SK-N-SH treated with all-trans-retinoic acid at 6 μM for 48 hours (cell line): ENCODE measurements around the gene PIK3CB.

ENCODE experiments used
- ATAC-seq: fragments of 200-7000 bp; cut with Tn5 transposase; 3 replicates; pipeline ENCODE4 v1.9.1; 2020; ENCODE audit warnings: mild to moderate bottlenecking, moderate library complexity
- ARNTL ChIP-seq: fragments of 450-650 bp; formaldehyde crosslinking; IDR thresholded peaks from 2 replicates; pipeline ENCODE4 v1.5.0; 2020; ENCODE audit warnings: low read depth, mild to moderate bottlenecking, moderate library complexity, borderline replicate concordance
- BACH2 ChIP-seq: fragments of 250-450 bp; sonication (Bioruptor Pico); IDR thresholded peaks from 2 replicates; pipeline ENCODE4 v1.9.0; 2021; ENCODE audit warnings: mild to moderate bottlenecking, borderline replicate concordance
- CREB5 ChIP-seq: fragments of 250-450 bp; sonication (Bioruptor Pico); IDR thresholded peaks from 2 replicates; pipeline ENCODE4 v1.5.1; 2020; ENCODE audit warnings: low read depth, mild to moderate bottlenecking, moderate library complexity
- CSDC2 ChIP-seq: fragments of 250-450 bp; sonication (Bioruptor Pico); IDR thresholded peaks from 2 replicates; pipeline ENCODE4 v1.5.0; 2020; ENCODE audit warnings: mild to moderate bottlenecking, moderate library complexity
- ESRRG ChIP-seq: fragments of 250-450 bp; sonication (Bioruptor Pico); IDR thresholded peaks from 2 replicates; pipeline ENCODE4 v1.6.1; 2021; ENCODE audit warnings: mild to moderate bottlenecking
- GLIS3 ChIP-seq: fragments of 250-450 bp; sonication (Bioruptor Pico); IDR thresholded peaks from 2 replicates; pipeline ENCODE4 v1.5.0; 2020; ENCODE audit warnings: mild to moderate bottlenecking, moderate library complexity
- ISL1 ChIP-seq: fragments of 250-450 bp; sonication (Bioruptor Pico); IDR thresholded peaks from 2 replicates; pipeline ENCODE4 v2.1.2; 2022; ENCODE audit warnings: mild to moderate bottlenecking, moderate library complexity
- OSR1 ChIP-seq: fragments of 250-450 bp; sonication (Bioruptor Pico); IDR thresholded peaks from 2 replicates; pipeline ENCODE4 v1.8.0; 2022; ENCODE audit warnings: moderate library complexity, mild to moderate bottlenecking, inconsistent platforms
- PATZ1 ChIP-seq: fragments of 250-450 bp; sonication (Bioruptor Pico); IDR thresholded peaks from 2 replicates; pipeline ENCODE4 v1.8.0; 2020; ENCODE audit warnings: mild to moderate bottlenecking, moderate library complexity, borderline replicate concordance
- POU6F1 ChIP-seq: fragments of 250-450 bp; sonication (Bioruptor Pico); IDR thresholded peaks from 2 replicates; pipeline ENCODE4 v1.8.0; 2021; ENCODE audit warnings: low read depth, mild to moderate bottlenecking, moderate library complexity, borderline replicate concordance
- PPARA ChIP-seq: fragments of 250-450 bp; sonication (Bioruptor Pico); IDR thresholded peaks from 2 replicates; pipeline ENCODE4 v1.5.0; 2020; ENCODE audit warnings: mild to moderate bottlenecking, borderline replicate concordance
- RARB ChIP-seq: fragments of 250-450 bp; sonication (Bioruptor Pico); IDR thresholded peaks from 2 replicates; pipeline ENCODE4 v1.8.0; 2021; ENCODE audit warnings: mild to moderate bottlenecking, moderate library complexity
- TCF4 ChIP-seq: fragments of 250-450 bp; sonication (Bioruptor Pico); IDR thresholded peaks from 2 replicates; pipeline ENCODE4 v1.8.0; 2021; ENCODE audit warnings: mild to moderate bottlenecking, moderate library complexity, borderline replicate concordance
- TSHZ2 ChIP-seq: fragments of 250-450 bp; sonication (Bioruptor Pico); IDR thresholded peaks from 2 replicates; pipeline ENCODE4 v1.5.0; 2020; ENCODE audit warnings: mild to moderate bottlenecking, moderate library complexity
- ZC3H10 ChIP-seq: fragments of 250-450 bp; sonication (Bioruptor Pico); IDR thresholded peaks from 2 replicates; pipeline ENCODE4 v1.5.1; 2021; ENCODE audit warnings: mild to moderate bottlenecking, moderate library complexity
- ZFP3 ChIP-seq: fragments of 250-450 bp; sonication (Bioruptor Pico); IDR thresholded peaks from 2 replicates; pipeline ENCODE4 v1.5.0; 2020; ENCODE audit warnings: mild to moderate bottlenecking, moderate library complexity
- ZFP30 ChIP-seq: fragments of 450-650 bp; formaldehyde crosslinking; IDR thresholded peaks from 2 replicates; pipeline ENCODE4 v1.5.0; 2022; ENCODE audit warnings: mild to moderate bottlenecking, moderate library complexity
- ZNF70 ChIP-seq: fragments of 450-650 bp; formaldehyde crosslinking; IDR thresholded peaks from 2 replicates; pipeline ENCODE4 v1.5.0; 2020; ENCODE audit warnings: mild to moderate bottlenecking, moderate library complexity
- ZNF8 ChIP-seq: fragments of 450-650 bp; formaldehyde crosslinking; IDR thresholded peaks from 2 replicates; pipeline ENCODE4 v1.5.0; 2020; ENCODE audit warnings: mild to moderate bottlenecking, moderate library complexity

PIK3CB gene

GRCh38 chr3:138705675-138706074, 129.1 kb downstream of the PIK3CB start:
- TF ChIP-seq ZC3H10 (no peak), ZNF70 (no peak), PPARA (CRISPR knock-in tag) (no peak), ZFP3 (no peak)
- ATAC-seq = no peak

GRCh38 chr3:138696666-138697370, 137.9 kb downstream of the PIK3CB start:
- no peak for ATAC-seq
- TF ChIP-seq TSHZ2 (no peak), ISL1 (CRISPR knock-in tag) (peak; percentile 26; the same call in 1 of the 2 replicates), PATZ1 (CRISPR knock-in tag) (no peak)

GRCh38 chr3:138694287-138695007, 140.3 kb downstream of the PIK3CB start:
- no peak for TF ChIP-seq PATZ1 (CRISPR knock-in tag)
- TF ChIP-seq TCF4 (CRISPR knock-in tag) = no peak
- TF ChIP-seq BACH2 (CRISPR knock-in tag) = no peak
- TF ChIP-seq CREB5 = no peak
- TF ChIP-seq ISL1 (CRISPR knock-in tag) = peak; percentile 85
- no peak for TF ChIP-seq RARB (CRISPR knock-in tag)
- TF ChIP-seq ARNTL (CRISPR knock-in tag) = no peak
- ATAC-seq = peak; percentile 90

GRCh38 chr3:138692152-138692551, 142.6 kb downstream of the PIK3CB start:
- ATAC-seq = no peak
- TF ChIP-seq ZFP30 (CRISPR knock-in tag) = no peak
- no peak for TF ChIP-seq CSDC2
- TF ChIP-seq ZNF8 (CRISPR knock-in tag) = no peak
- TF ChIP-seq TCF4 (CRISPR knock-in tag) = no peak
- TF ChIP-seq PPARA (CRISPR knock-in tag) = no peak
- no peak for TF ChIP-seq ISL1 (CRISPR knock-in tag)
- TF ChIP-seq POU6F1 (CRISPR knock-in tag) = no peak
- no peak for TF ChIP-seq OSR1
- no peak for TF ChIP-seq ZC3H10
- TF ChIP-seq ARNTL (CRISPR knock-in tag) = no peak
- TF ChIP-seq ESRRG = no peak
- TF ChIP-seq GLIS3 = no peak
- no peak for TF ChIP-seq ZNF70
- TF ChIP-seq PATZ1 (CRISPR knock-in tag) = no peak
- no peak for TF ChIP-seq BACH2 (CRISPR knock-in tag)
- no peak for TF ChIP-seq ZFP3
- no peak for TF ChIP-seq TSHZ2
